Sigmoid colon (tissue), 7 donors: ENCODE data around the gene SLC47A2. TPM values are rescaled to one million over a fixed set of nuclear protein-coding genes. Genes with fewer than 3 reads are reported as not detected.

ENCODE experiments used
- DNase-seq: peaks from one replicate; pipeline ENCODE4 v3.0.0-alpha.2; 2019
- H3K27ac ChIP-seq, 4 donors: fragments of 200-600 bp; sonication (generic); one replicate each; pipeline ENCODE4 v1.5.1; 2016 to 2019; ENCODE audit warnings: mild to moderate bottlenecking in 1 of 4
- H3K27me3 ChIP-seq, 3 donors: fragments of 200-600 bp; sonication (generic); one replicate each; pipeline ENCODE4 v1.5.1; 2019; ENCODE audit warnings: mild to moderate bottlenecking in 1 of 3
- H3K36me3 ChIP-seq, 4 donors: fragments of 200-600 bp; sonication (generic); one replicate each; pipeline ENCODE4 v1.5.1; 2016 to 2019
- H3K4me1 ChIP-seq, 4 donors: fragments of 200-600 bp; sonication (generic); one replicate each; pipeline ENCODE4 v1.5.1; 2017 to 2019
- H3K4me3 ChIP-seq, 4 donors: fragments of 200-600 bp; sonication (generic); one replicate each; pipeline ENCODE4 v1.5.1; 2017 to 2019; ENCODE audit warnings: mild to moderate bottlenecking in 2 of 4, moderate library complexity in 1 of 4
- H3K9me3 ChIP-seq, 4 donors: fragments of 200-600 bp in 3 of 4; sonication (generic) in 3 of 4; one replicate each; pipeline versions ENCODE4 v1.5.1 to v1.6.1; 2013 to 2019
- EP300 ChIP-seq, 4 donors: sonication (generic); formaldehyde crosslinking; IDR thresholded peaks; one replicate each; pipeline ENCODE4 v1.6.1; 2017; ENCODE audit warnings: antibody characterized with exemption in 4 of 4
- POLR2A ChIP-seq, 2 donors: fragments of 450-650 bp; IDR thresholded peaks; one replicate each; pipeline ENCODE4 v1.6.1; 2016; ENCODE audit warnings: antibody characterized with exemption in 2 of 2, mild to moderate bottlenecking in 2 of 2, moderate library complexity in 2 of 2
- POLR2AphosphoS5 ChIP-seq, 4 donors: sonication (generic); formaldehyde crosslinking; IDR thresholded peaks; one replicate each; pipeline ENCODE4 v1.6.1; 2017; ENCODE audit warnings: antibody characterized with exemption in 4 of 4
- WGBS, 2 donors: extraction: QIAGEN DNeasy Blood & Tissue Kit; methylation state at CpG; one replicate each; pipeline ENCODE4 v1.1.7; 2013; 5-methylcytosine and 5-hydroxymethylcytosine counted together
- intact Hi-C: fragments of 100-400 bp; cut with DNase I; formaldehyde crosslinking; loops from one replicate; pipeline ENCODE4 v1.15.1; 2023
- polyA plus RNA-seq, 3 donors: library from polyadenylated mRNA; stranded (reverse); fragments of 200-250 nt; gene quantifications; one replicate each; pipeline ENCODE4 v1.2.3, GENCODE V29; 2013
- total RNA-seq, 4 donors: library from RNA; depleted of rRNA; stranded (reverse); fragments of >200 nt; gene quantifications; one replicate each; pipeline ENCODE4 v1.1.0, GENCODE V29; 2016
- TF ChIP-seq, protein P1 (sequence below), 4 experiments: fragments of 450-650 bp in 3 of 4; fragments of 200-600 bp in 1 of 4; IDR thresholded peaks; one replicate each; pipeline ENCODE4 v1.5.1; 2016 to 2019; ENCODE audit warnings: antibody characterized with exemption in 4 of 4, mild to moderate bottlenecking in 3 of 4, moderate library complexity in 2 of 4
- donor health status: healthy with polysubstance abuse.
- donor health status: Bipolar disorder and iron deficiency.
- donor health status: healthy.

The SLC47A2 gene
- total and polyA plus RNA-seq, 7 donors = 0.35 to 0.60 (median 0.46) TPM; not detected in 4

DNA sequence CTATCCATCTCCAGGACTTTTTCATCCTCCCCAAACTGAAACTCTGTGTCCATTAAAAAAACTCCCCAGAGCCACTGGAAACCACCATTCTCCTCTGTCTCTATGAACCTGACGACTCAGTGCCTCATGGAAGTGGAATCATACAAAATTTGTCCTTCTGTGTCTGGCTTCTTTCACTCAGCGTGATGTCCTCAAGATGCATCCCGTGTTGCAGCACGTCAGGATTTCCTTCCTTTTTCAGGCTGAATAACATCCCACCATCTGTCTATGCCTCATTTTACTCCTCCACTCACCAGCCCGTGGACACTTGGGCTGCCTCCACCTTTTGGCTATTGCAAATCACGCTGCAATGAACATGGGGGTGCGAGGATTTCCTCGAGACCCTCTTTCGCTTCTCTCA lies 44.4 kb upstream of the SLC47A2 start:
- Histone ChIP-seq H3K36me3 (no peaks in the 10 kb centered on the region), H3K27me3 (no peaks in the 10 kb centered on the region), H3K4me1 (peaks cover 0 to 4% (median 2%) of the 10 kb centered on the region in 4 donors), H3K9me3 (no peaks in the 10 kb centered on the region), H3K4me3 (no peak overlapping the region), H3K27ac (no peak overlapping the region)
- TF ChIP-seq POLR2AphosphoS5 (IDR thresholded peaks at IDR 0.05) = no peak
- 76 to 80% methylated on average over 9 of the region's 9 CpGs for WGBS, 2 donors
- DNase-seq = no peak
- intact Hi-C loops = loop anchor here (5.0 kb wide), 1 partner anchor 398 kb away; the partner anchor contains the start of gene B9D1

DNA sequence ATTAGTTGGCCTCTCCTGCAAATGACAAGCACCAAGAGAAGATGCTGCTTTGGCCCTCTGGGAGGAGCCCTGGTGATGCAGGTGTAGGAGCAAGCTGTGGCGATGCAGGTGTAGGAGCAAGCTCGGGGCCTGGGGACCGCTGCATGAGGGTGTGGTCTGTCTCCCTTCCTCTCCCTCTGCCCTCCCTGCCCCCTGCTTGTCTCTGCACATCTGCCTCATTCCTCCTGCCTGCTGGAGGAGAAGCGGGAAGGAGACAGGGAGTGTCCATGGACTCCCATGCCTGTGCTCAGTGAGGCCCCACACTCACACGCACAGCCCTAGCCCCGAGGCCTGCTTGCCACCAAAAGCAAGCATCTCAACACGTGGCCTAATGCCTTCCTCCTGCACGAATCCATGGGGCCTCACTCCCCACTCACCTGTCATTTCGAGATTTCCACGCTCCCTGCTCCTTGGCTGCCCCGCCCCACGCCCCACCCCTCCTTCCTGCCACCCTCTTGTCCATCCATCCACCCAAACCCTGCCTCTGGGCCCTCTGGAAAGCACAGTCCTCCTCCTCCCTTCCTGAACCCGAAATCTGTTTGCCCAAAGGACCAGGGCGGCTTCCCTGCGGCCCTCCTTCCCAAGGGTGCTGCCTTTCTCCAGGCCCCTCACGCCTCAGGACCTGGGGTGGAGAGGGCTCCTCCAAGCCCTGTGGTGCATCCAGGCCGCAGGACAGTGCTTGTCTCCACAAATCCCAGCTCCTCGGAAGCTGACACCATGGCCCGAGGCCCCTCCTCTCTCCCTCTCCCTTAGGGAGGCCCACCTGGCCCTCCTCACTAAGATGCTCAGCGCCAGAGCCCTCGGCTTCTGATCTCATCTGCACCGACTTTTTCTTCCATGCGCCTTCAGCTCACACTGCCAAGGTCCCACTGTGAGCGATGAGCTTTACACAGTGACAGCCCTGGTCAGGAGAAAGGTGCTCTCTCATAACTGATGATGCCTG lies 43.5 kb upstream of the SLC47A2 start:
- H3K36me3 ChIP-seq = no peaks in the 10 kb centered on the region
- no peak overlapping the region for H3K4me3 ChIP-seq
- H3K4me1 ChIP-seq = peaks cover 0 to 4% (median 2%) of the 10 kb centered on the region in 4 donors
- no peak for DNase-seq
- H3K27ac ChIP-seq = no peak overlapping the region
- WGBS, 2 donors = 81 to 87% methylated on average over 24 of the region's 24 CpGs
- H3K27me3 ChIP-seq = no peaks in the 10 kb centered on the region
- no peaks in the 10 kb centered on the region for H3K9me3 ChIP-seq
- intact Hi-C loops = loop anchor here (5.0 kb wide), 1 partner anchor 398 kb away; the partner anchor contains the start of gene B9D1
- TF ChIP-seq POLR2A (IDR thresholded peaks at IDR 0.05) (no peak), EP300 (IDR thresholded peaks at IDR 0.05) (no peak), POLR2AphosphoS5 (IDR thresholded peaks at IDR 0.05) (no peak)
- TF ChIP-seq, protein P1, sequence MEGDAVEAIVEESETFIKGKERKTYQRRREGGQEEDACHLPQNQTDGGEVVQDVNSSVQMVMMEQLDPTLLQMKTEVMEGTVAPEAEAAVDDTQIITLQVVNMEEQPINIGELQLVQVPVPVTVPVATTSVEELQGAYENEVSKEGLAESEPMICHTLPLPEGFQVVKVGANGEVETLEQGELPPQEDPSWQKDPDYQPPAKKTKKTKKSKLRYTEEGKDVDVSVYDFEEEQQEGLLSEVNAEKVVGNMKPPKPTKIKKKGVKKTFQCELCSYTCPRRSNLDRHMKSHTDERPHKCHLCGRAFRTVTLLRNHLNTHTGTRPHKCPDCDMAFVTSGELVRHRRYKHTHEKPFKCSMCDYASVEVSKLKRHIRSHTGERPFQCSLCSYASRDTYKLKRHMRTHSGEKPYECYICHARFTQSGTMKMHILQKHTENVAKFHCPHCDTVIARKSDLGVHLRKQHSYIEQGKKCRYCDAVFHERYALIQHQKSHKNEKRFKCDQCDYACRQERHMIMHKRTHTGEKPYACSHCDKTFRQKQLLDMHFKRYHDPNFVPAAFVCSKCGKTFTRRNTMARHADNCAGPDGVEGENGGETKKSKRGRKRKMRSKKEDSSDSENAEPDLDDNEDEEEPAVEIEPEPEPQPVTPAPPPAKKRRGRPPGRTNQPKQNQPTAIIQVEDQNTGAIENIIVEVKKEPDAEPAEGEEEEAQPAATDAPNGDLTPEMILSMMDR (IDR thresholded peaks at IDR 0.05) = no peak

DNA sequence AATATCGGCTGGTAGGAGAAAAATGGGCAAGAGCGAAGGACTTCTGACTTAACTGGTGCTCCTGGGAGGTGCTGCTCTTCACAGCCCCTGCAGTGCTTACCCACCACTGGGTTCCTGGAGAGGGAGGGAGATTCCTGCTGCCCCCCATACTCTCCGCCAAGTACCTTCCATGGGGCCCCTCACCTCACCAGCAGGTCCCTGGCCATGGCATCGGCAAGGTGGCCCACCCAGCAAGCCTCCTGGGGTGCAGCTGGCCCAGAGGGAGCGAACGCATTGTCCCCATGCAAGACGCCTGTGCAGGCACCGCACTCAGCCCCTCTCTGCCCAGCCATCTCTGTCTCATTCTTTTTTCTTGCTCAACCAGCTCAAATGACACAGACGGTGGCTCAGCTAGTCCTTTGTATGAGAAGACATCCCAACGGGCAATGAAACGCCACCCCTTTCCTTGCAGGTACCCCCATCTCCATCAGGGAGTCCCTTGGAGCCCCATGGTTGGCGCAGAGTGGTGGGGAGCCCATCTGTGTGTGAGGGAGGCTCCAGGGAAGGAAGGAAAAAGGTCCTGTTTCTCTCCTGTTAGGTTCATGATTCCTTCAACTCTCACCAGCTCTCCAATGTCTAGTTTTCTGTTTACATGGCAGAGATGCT lies 41.3 kb upstream of the SLC47A2 start:
- intact Hi-C loops = no loop called here
- no peaks in the 10 kb centered on the region for H3K36me3 ChIP-seq
- peak; percentile 38 for DNase-seq

DNA sequence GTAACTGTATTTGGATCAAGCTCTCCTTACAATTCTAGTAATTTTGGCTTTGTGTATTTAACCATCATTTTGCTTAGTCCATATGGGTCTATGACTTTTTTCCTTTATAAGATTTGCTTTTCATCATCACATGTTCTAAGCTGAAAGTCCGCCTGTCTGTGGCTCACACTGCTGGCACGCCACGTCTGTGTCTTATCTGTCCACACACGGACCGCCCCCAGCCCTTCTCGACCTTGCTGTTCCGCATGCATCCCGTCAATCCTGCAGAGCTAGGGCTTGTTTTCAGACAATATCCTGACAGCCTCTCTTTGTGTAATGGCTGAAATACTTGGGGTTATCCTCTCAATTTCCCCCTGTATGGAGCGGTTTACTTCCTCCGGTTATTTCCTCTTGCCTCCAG lies 40.2 kb upstream of the SLC47A2 start:
- TF ChIP-seq, protein P1 (IDR thresholded peaks at IDR 0.05) = no peak
- no peak for TF ChIP-seq POLR2AphosphoS5 (IDR thresholded peaks at IDR 0.05)
- TF ChIP-seq POLR2A (IDR thresholded peaks at IDR 0.05) = no peak
- no peak for TF ChIP-seq EP300 (IDR thresholded peaks at IDR 0.05)
- no peak for DNase-seq
- H3K36me3 ChIP-seq = no peaks in the 10 kb centered on the region
- peaks cover 0 to 19% (median 15%) of the 10 kb centered on the region in 4 donors for H3K4me1 ChIP-seq
- no peaks in the 10 kb centered on the region for H3K9me3 ChIP-seq
- no peak overlapping the region for H3K4me3 ChIP-seq
- H3K27ac ChIP-seq = no peak overlapping the region
- intact Hi-C loops = no loop called here
- WGBS, 2 donors = 86 to 87% methylated on average over 10 of the region's 10 CpGs
- H3K27me3 ChIP-seq = no peaks in the 10 kb centered on the region

More for the DNA sequence above, 41.3 kb upstream of the SLC47A2 start:
- H3K4me3 ChIP-seq = no peak overlapping the region
- H3K4me1 ChIP-seq = peaks cover 0 to 18% (median 11%) of the 10 kb centered on the region in 4 donors
- no peaks in the 10 kb centered on the region for H3K27me3 ChIP-seq
- 91% methylated on average over 12 of the region's 12 CpGs for WGBS, 2 donors
- TF ChIP-seq, protein P1 (IDR thresholded peaks at IDR 0.05) = no peak
- no peak for TF ChIP-seq EP300 (IDR thresholded peaks at IDR 0.05)
- no peak for TF ChIP-seq POLR2AphosphoS5 (IDR thresholded peaks at IDR 0.05)
- no peak for TF ChIP-seq POLR2A (IDR thresholded peaks at IDR 0.05)
- H3K9me3 ChIP-seq = no peaks in the 10 kb centered on the region
- H3K27ac ChIP-seq = no peak overlapping the region
